ENCODE measurements around the gene FRMPD1. TPM values are rescaled to one million over a fixed set of nuclear protein-coding genes. Genes with fewer than 3 reads are reported as not detected.
"Not testable (repeated sequence)": the region's sequence is repeated elsewhere in the genome, so short reads cannot be mapped to it uniquely, and the experiment has no call there.

Gene FRMPD1
- under 1 TPM; 0.16 to 0.71 (median 0.34) TPM for total RNA-seq
- under 1 TPM in 1 of 3 donors, not detected in 2; 0.20 TPM for polyA plus RNA-seq

GRCh38 chr9:37650873-37651768 is at the start of gene FRMPD1:
TSS of gene FRMPD1 (plus strand) at chr9:37650954. CDS start at chr9:37692642, 41,688 bp downstream.
- no peaks in the 10 kb centered on the region for H3K36me3 ChIP-seq
- peaks cover 0 to 36% (median 20%) of the 10 kb centered on the region in 3 donors for H3K27me3 ChIP-seq
- no peak for TF ChIP-seq EP300 (IDR thresholded peaks at IDR 0.05)
- no peak for TF ChIP-seq CTCF (IDR thresholded peaks at IDR 0.05)
- TF ChIP-seq POLR2AphosphoS5 (IDR thresholded peaks at IDR 0.05), result no peak
- TF ChIP-seq POLR2A (IDR thresholded peaks at IDR 0.05), result no peak
- H3K27ac ChIP-seq, result no peak within 1 kb of the TSS
- DNase-seq, result peak; percentile 74
- H3K9me3 ChIP-seq, result no peaks in the 10 kb centered on the region
- WGBS, 2 donors, result 0 to 1% methylated on average over 73 of the region's 73 CpGs
- intact Hi-C loops (cut with DNase I), result loop anchor here (2.0 to 5.0 kb wide), 4 partner anchors 34 to 164 kb away; partner anchors contain the start of gene POLR1E
- peak within 1 kb of the TSS; percentile 41 to 70 (median 58) for H3K4me3 ChIP-seq
- H3K4me1 ChIP-seq, result peaks cover 0 to 12% (median 8%) of the 10 kb centered on the region in 4 donors

GRCh38 chr9:37602061-37602460 is 48.7 kb upstream of the FRMPD1 start:
- H3K4me3 ChIP-seq; DNase-seq; H3K27ac ChIP-seq; intact Hi-C loops (cut with DNase I); H3K9me3 ChIP-seq; H3K36me3 ChIP-seq; H3K27me3 ChIP-seq; H3K4me1 ChIP-seq: not testable (repeated sequence)
- WGBS, 2 donors, result 94% methylated on average over 4 of the region's 4 CpGs

GRCh38 chr9:37602817-37603216 is 47.9 kb upstream of the FRMPD1 start:
- Histone ChIP-seq H3K27me3 (no peaks in the 10 kb centered on the region), H3K4me3 (no peak overlapping the region), H3K9me3 (no peaks in the 10 kb centered on the region), H3K36me3 (no peaks in the 10 kb centered on the region), H3K27ac (no peak overlapping the region), H3K4me1 (no peaks in the 10 kb centered on the region)
- DNase-seq, result no peak
- TF ChIP-seq EP300 (IDR thresholded peaks at IDR 0.05) (no peak), CTCF (IDR thresholded peaks at IDR 0.05) (no peak), POLR2A (IDR thresholded peaks at IDR 0.05) (no peak), POLR2AphosphoS5 (IDR thresholded peaks at IDR 0.05) (no peak)
- WGBS, 2 donors, result 24 to 61% methylated on average over 5 of the region's 5 CpGs
- intact Hi-C loops (cut with DNase I), result no loop called here

- Histone ChIP-seq H3K9me3 (no peaks in the 10 kb centered on the region), H3K27ac (no peak overlapping the region), H3K27me3 (no peaks in the 10 kb centered on the region), H3K4me3 (no peak overlapping the region), H3K36me3 (no peaks in the 10 kb centered on the region), H3K4me1 (no peaks in the 10 kb centered on the region)
- WGBS, 2 donors, result 85 to 91% methylated on average over 1 of the region's 1 CpG
- TF ChIP-seq CTCF (IDR thresholded peaks at IDR 0.05), result no peak
- TF ChIP-seq POLR2A (IDR thresholded peaks at IDR 0.05), result no peak
- no peak for TF ChIP-seq EP300 (IDR thresholded peaks at IDR 0.05)
- TF ChIP-seq POLR2AphosphoS5 (IDR thresholded peaks at IDR 0.05), result no peak
- intact Hi-C loops (cut with DNase I), result no loop called here
- no peak for DNase-seq
These were observed 46.5 kb upstream of the FRMPD1 start for GRCh38 chr9:37604296-37604695.

- DNase-seq, result no peak
- Histone ChIP-seq H3K9me3 (no peaks in the 10 kb centered on the region), H3K27ac (no peak overlapping the region), H3K27me3 (no peaks in the 10 kb centered on the region), H3K4me3 (no peak overlapping the region), H3K4me1 (no peaks in the 10 kb centered on the region), H3K36me3 (no peaks in the 10 kb centered on the region)
- intact Hi-C loops (cut with DNase I), result no loop called here
- TF ChIP-seq CTCF (IDR thresholded peaks at IDR 0.05) (no peak), POLR2AphosphoS5 (IDR thresholded peaks at IDR 0.05) (no peak), EP300 (IDR thresholded peaks at IDR 0.05) (no peak), POLR2A (IDR thresholded peaks at IDR 0.05) (no peak)
These were observed 42.5 kb upstream of the FRMPD1 start for GRCh38 chr9:37608250-37608649.
